Cardiac fibroblast (primary cell): ENCODE measurements around the gene ARPC1A.

Experiments used
- DNase-seq, 2 donors: peaks; one replicate each; pipeline versions ENCODE4 v3.0.0 to v3.0.0-alpha.2; 2010; ENCODE audit warnings: low read depth in 2 of 2
- H3K4me3 ChIP-seq, 2 donors: replicated peaks in 1 of 2; 1 replicate in 1 of 2; 2 replicates in 1 of 2; pipeline ENCODE4 v1.5.1; 2011; ENCODE audit warnings: low read depth in 2 of 2, low read length in 2 of 2, mild to moderate bottlenecking in 2 of 2, moderate library complexity in 1 of 2
- TF ChIP-seq, protein P1 (sequence below): IDR thresholded peaks from one replicate; pipeline ENCODE4 v1.5.1; 2011; ENCODE audit warnings: low read depth, mild to moderate bottlenecking, low read length, inconsistent platforms

ARPC1A gene

DNA sequence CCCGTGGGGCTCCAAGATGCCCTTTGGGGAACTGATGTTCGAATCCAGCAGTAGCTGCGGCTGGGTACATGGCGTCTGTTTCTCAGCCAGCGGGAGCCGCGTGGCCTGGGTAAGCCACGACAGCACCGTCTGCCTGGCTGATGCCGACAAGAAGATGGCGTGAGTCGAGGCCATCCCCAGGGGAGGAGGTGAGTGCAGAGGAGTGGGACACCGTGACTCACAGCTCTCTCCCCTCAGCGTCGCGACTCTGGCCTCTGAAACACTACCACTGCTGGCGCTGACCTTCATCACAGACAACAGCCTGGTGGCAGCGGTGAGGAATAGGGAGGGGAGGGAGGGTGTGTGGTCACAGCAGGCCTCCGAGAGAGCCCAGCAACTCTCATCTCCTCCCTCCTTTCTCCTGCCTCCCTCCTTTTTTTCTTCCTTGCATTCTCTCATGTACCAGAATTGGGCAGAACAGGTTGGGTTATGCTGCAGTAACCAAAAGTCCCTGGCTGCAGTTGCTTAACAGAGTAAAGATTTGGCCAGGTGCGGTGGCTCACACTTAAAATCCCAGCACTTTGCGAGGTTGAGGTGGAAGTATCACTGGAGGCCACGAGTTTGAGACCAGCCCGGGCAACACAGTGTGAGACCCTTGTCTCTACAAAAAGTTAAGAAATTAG, 65.4 kb downstream of the ARPC1A start:
- TF ChIP-seq, protein P1, sequence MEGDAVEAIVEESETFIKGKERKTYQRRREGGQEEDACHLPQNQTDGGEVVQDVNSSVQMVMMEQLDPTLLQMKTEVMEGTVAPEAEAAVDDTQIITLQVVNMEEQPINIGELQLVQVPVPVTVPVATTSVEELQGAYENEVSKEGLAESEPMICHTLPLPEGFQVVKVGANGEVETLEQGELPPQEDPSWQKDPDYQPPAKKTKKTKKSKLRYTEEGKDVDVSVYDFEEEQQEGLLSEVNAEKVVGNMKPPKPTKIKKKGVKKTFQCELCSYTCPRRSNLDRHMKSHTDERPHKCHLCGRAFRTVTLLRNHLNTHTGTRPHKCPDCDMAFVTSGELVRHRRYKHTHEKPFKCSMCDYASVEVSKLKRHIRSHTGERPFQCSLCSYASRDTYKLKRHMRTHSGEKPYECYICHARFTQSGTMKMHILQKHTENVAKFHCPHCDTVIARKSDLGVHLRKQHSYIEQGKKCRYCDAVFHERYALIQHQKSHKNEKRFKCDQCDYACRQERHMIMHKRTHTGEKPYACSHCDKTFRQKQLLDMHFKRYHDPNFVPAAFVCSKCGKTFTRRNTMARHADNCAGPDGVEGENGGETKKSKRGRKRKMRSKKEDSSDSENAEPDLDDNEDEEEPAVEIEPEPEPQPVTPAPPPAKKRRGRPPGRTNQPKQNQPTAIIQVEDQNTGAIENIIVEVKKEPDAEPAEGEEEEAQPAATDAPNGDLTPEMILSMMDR: no peak
- H3K4me3 ChIP-seq: no peak overlapping the region
- no peak for DNase-seq

DNA sequence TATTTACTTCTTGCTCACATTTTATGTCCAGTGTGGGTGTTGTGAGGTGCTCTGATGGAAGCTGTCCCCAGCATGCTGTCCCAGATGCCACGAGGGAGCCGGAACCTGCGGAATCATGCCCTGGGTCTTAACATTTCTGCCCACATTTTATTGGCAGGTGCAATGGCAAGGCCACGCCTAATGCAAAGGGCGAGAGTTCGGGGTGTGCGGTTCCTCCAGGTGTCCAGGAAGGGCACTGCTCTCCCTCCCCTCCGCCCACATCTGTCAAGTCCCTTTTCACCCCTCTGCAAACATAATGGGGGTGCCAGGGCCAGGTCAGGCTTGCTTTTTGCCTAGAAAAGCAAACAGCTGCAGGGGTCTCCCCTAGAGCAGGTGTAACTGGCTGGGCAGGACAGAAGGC, 66.3 kb downstream of the ARPC1A start:
- H3K4me3 ChIP-seq: no peak overlapping the region
- TF ChIP-seq, protein P1: no peak

DNA sequence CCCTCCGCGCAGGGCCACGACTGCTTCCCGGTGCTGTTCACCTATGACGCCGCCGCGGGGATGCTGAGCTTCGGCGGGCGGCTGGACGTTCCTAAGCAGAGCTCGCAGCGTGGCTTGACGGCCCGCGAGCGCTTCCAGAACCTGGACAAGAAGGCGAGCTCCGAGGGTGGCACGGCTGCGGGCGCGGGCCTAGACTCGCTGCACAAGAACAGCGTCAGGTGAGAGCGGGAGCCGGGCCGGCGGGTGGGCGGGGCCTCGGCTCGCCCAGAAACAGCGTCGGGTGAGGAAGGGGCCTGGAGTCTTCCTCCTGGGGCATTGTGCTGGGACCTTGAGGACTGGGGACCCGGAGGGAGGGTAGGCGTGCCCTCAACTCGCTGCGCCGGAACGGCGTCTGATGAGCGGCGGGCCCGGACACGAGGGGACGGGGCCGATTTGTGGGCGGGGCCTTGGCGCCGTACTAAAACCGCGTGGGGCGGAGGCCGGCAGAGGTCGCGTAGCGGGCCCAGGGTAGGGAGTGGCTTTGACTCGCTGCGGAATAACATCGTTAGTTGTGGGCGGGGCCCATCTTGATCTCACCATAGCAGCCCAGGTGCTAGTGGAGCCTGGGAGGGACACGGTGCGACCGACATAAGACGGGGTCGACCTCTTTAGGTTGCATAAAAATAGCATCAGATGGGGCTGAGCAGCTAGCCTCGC, 67.1 kb downstream of the ARPC1A start:
- TF ChIP-seq, protein P1: no peak
- H3K4me3 ChIP-seq: peak overlapping the region in 1 of 2 donors; percentile 19
- peak; percentile 47 to 56 for DNase-seq

More for the DNA sequence above, 66.3 kb downstream of the ARPC1A start:
- no peak for DNase-seq

DNA sequence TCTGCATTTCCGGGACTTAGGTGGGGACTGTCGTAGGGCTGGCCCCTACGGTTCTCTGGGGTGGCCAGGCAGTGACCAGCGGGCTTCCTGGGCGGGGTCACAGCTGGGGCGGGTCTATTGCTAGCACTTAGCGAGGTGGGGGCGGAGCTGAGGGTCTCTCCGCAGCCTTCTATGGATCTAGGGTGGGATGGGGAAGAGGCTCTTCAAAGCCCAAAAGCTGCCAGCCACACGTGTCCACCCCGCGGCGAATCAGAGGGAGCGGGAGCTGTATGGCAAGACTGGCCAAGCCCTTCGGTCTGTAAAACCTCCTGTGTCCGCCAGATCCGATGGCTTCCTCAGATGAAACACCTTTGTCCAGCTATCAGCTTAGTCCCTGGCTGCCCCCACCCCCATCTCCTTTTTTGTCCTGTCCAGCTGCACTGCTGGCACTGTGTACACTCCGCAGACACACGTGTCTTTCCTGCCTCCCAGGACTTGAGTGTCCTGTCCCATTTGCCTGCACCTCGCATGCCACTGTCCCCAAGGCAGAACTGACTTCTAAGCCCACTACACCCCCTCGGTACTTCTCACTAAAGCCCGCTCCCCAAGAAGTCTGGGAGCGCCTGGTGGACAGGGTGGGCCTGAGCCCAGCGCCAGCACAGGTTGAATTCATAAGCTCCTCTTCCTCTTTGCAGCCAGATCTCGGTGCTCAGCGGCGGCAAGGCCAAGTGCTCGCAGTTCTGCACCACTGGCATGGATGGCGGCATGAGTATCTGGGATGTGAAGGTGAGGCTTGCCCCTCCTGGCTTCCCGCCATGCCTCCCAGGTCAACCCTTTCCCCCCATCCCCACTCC, 67.9 kb downstream of the ARPC1A start:
- TF ChIP-seq, protein P1: no peak
- H3K4me3 ChIP-seq: no peak overlapping the region

DNA sequence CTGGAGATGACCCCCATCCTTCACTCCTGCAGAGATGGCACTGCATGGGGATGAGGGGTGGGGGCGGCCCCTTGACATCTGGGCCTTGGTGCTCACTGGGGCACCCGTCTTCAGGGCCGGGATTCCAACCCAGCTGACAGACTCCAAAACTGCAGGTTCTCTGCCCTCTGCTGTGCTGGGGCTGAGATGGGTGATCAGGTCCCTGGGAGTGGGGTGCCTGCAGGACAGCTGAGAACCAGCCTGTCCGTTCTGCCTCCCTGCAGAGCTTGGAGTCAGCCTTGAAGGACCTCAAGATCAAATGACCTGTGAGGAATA, 68.4 kb downstream of the ARPC1A start:
- TF ChIP-seq, protein P1: no peak
- no peak overlapping the region for H3K4me3 ChIP-seq
- no peak for DNase-seq

More for the DNA sequence above, 67.9 kb downstream of the ARPC1A start:
- no peak for DNase-seq

DNA sequence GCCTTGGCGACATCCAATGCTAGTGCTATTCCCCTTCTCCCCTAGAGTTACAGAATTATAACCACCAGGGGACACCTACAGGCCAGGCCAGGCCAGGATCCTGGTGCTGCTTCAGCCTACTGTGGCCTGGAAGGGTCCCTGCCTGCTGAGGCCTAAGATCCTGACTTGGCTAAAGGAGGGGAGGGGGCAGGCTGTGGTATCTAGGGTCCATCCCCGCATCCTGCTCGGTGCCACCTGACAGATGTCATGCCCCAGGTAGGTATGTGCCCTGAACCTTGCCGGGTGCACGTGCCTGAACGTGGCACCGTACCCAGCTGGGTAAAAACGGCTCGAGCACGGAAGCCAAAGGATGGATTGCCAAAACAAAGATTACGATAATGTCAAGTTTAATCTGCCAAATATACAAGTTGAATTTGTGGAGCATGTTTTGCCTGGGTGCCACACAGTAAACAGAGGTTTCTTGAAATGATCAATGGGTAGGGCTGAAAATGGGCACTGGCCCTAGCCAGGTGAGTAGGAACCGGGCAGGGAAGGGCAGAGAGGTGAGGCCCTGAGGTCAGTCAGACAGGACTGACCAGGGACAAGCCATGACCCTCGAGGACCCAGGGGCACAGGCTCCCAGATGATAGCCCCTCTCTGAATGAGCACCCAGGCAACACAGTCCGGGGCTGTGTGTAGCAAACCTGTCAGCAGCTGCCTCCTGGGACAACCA, 70.1 kb downstream of the ARPC1A start:
- DNase-seq: no peak
- no peak overlapping the region for H3K4me3 ChIP-seq
- TF ChIP-seq, protein P1: peak; percentile 14
